ENCODE data around the gene SLC44A5.

The SLC44A5 gene

GRCh38 chr1:75440274-75440673 lies 170.6 kb downstream of the SLC44A5 start:
- no peaks in the 10 kb centered on the region for H4K20me1 ChIP-seq (ENCODE audit: insufficient read depth, low read length)
- H2AFZ ChIP-seq (ENCODE audit: low read depth, low read length), result no peak overlapping the region
- H3K79me2 ChIP-seq (ENCODE audit: low read length), result no peaks in the 10 kb centered on the region
- H3K27ac ChIP-seq (ENCODE audit: low read length), result no peak overlapping the region
- H3K4me2 ChIP-seq (ENCODE audit: low read length), result no peak overlapping the region
- TF ChIP-seq CTCF (IDR thresholded peaks at IDR 0.05; ENCODE audit: low read depth, low read length) (no peak), EZH2phosphoT487 (IDR thresholded peaks at IDR 0.05; ENCODE audit: low read depth) (no peak)
- no peak overlapping the region for H3K9ac ChIP-seq (ENCODE audit: low read length)
- H3K4me1 ChIP-seq (ENCODE audit: low read length), result peaks cover 6% of the 10 kb centered on the region; the same call in 1 of the 2 replicates
- no peak overlapping the region for H3K4me3 ChIP-seq (ENCODE audit: low read length)
- no peaks in the 10 kb centered on the region for H3K27me3 ChIP-seq (ENCODE audit: low read depth, low read length)
- H3K36me3 ChIP-seq (replicated peaks; ENCODE audit: low read depth, low read length), result no peaks in the 10 kb centered on the region
- no peaks in the 10 kb centered on the region for H3K9me3 ChIP-seq (ENCODE audit: insufficient read depth, low read length)

- Histone ChIP-seq H3K4me1 (ENCODE audit: low read length) (peaks cover 6% of the 10 kb centered on the region; the same call in 1 of the 2 replicates), H3K4me2 (ENCODE audit: low read length) (no peak overlapping the region), H3K4me3 (ENCODE audit: low read length) (no peak overlapping the region), H4K20me1 (ENCODE audit: insufficient read depth, low read length) (no peaks in the 10 kb centered on the region), H3K36me3 (replicated peaks; ENCODE audit: low read depth, low read length) (no peaks in the 10 kb centered on the region), H3K27ac (ENCODE audit: low read length) (no peak overlapping the region), H3K79me2 (ENCODE audit: low read length) (no peaks in the 10 kb centered on the region), H3K27me3 (ENCODE audit: low read depth, low read length) (no peaks in the 10 kb centered on the region), H3K9me3 (ENCODE audit: insufficient read depth, low read length) (no peaks in the 10 kb centered on the region), H3K9ac (ENCODE audit: low read length) (no peak overlapping the region), H2AFZ (ENCODE audit: low read depth, low read length) (no peak overlapping the region)
- TF ChIP-seq EZH2phosphoT487 (IDR thresholded peaks at IDR 0.05; ENCODE audit: low read depth), result no peak
- no peak for TF ChIP-seq CTCF (IDR thresholded peaks at IDR 0.05; ENCODE audit: low read depth, low read length)
Measured at GRCh38 chr1:75438355-75438754, 172.6 kb downstream of the SLC44A5 start.

- no peak overlapping the region for H2AFZ ChIP-seq (ENCODE audit: low read depth, low read length)
- no peak for TF ChIP-seq EZH2phosphoT487 (IDR thresholded peaks at IDR 0.05; ENCODE audit: low read depth)
Measured at GRCh38 chr1:75431843-75432242, 179.1 kb downstream of the SLC44A5 start.

GRCh38 chr1:75430526-75430925 lies 180.4 kb downstream of the SLC44A5 start:
- TF ChIP-seq EZH2phosphoT487 (IDR thresholded peaks at IDR 0.05; ENCODE audit: low read depth) (no peak), CTCF (IDR thresholded peaks at IDR 0.05; ENCODE audit: low read depth, low read length) (no peak)
- no peak overlapping the region for H3K9ac ChIP-seq (ENCODE audit: low read length)
- no peaks in the 10 kb centered on the region for H3K9me3 ChIP-seq (ENCODE audit: insufficient read depth, low read length)

More at GRCh38 chr1:75431843-75432242, 179.1 kb downstream of the SLC44A5 start:
- H3K4me3 ChIP-seq (ENCODE audit: low read length), result no peak overlapping the region
- no peaks in the 10 kb centered on the region for H3K9me3 ChIP-seq (ENCODE audit: insufficient read depth, low read length)
- no peak overlapping the region for H3K27ac ChIP-seq (ENCODE audit: low read length)
- no peaks in the 10 kb centered on the region for H3K79me2 ChIP-seq (ENCODE audit: low read length)
- H3K4me2 ChIP-seq (ENCODE audit: low read length), result no peak overlapping the region
- no peaks in the 10 kb centered on the region for H3K27me3 ChIP-seq (ENCODE audit: low read depth, low read length)
- no peaks in the 10 kb centered on the region for H3K4me1 ChIP-seq (ENCODE audit: low read length)
- no peaks in the 10 kb centered on the region for H3K36me3 ChIP-seq (replicated peaks; ENCODE audit: low read depth, low read length)
- H4K20me1 ChIP-seq (ENCODE audit: insufficient read depth, low read length), result no peaks in the 10 kb centered on the region
- H3K9ac ChIP-seq (ENCODE audit: low read length), result no peak overlapping the region

GRCh38 chr1:75426688-75427087 lies 184.2 kb downstream of the SLC44A5 start:
- Histone ChIP-seq H4K20me1 (ENCODE audit: insufficient read depth, low read length) (no peaks in the 10 kb centered on the region), H3K79me2 (ENCODE audit: low read length) (no peaks in the 10 kb centered on the region)

More at GRCh38 chr1:75430526-75430925, 180.4 kb downstream of the SLC44A5 start:
- no peak overlapping the region for H3K27ac ChIP-seq (ENCODE audit: low read length)
- no peak overlapping the region for H2AFZ ChIP-seq (ENCODE audit: low read depth, low read length)
- H3K4me3 ChIP-seq (ENCODE audit: low read length), result no peak overlapping the region
- H4K20me1 ChIP-seq (ENCODE audit: insufficient read depth, low read length), result no peaks in the 10 kb centered on the region
- no peaks in the 10 kb centered on the region for H3K79me2 ChIP-seq (ENCODE audit: low read length)
- no peaks in the 10 kb centered on the region for H3K4me1 ChIP-seq (ENCODE audit: low read length)
- H3K4me2 ChIP-seq (ENCODE audit: low read length), result no peak overlapping the region
- no peaks in the 10 kb centered on the region for H3K27me3 ChIP-seq (ENCODE audit: low read depth, low read length)
- no peaks in the 10 kb centered on the region for H3K36me3 ChIP-seq (replicated peaks; ENCODE audit: low read depth, low read length)

More at GRCh38 chr1:75426688-75427087, 184.2 kb downstream of the SLC44A5 start:
- no peaks in the 10 kb centered on the region for H3K36me3 ChIP-seq (replicated peaks; ENCODE audit: low read depth, low read length)
- no peak overlapping the region for H3K9ac ChIP-seq (ENCODE audit: low read length)
- no peaks in the 10 kb centered on the region for H3K9me3 ChIP-seq (ENCODE audit: insufficient read depth, low read length)
- H3K27me3 ChIP-seq (ENCODE audit: low read depth, low read length), result no peaks in the 10 kb centered on the region
- H3K27ac ChIP-seq (ENCODE audit: low read length), result no peak overlapping the region
- H2AFZ ChIP-seq (ENCODE audit: low read depth, low read length), result no peak overlapping the region
- H3K4me2 ChIP-seq (ENCODE audit: low read length), result no peak overlapping the region
- TF ChIP-seq CTCF (IDR thresholded peaks at IDR 0.05; ENCODE audit: low read depth, low read length) (no peak), EZH2phosphoT487 (IDR thresholded peaks at IDR 0.05; ENCODE audit: low read depth) (no peak)
- no peaks in the 10 kb centered on the region for H3K4me1 ChIP-seq (ENCODE audit: low read length)
- no peak overlapping the region for H3K4me3 ChIP-seq (ENCODE audit: low read length)
